Right renal cortex interstitium (tissue), 3 donors: ENCODE data around the gene CHRNA4. TPM values are rescaled to one million over a fixed set of nuclear protein-coding genes. Genes with fewer than 3 reads are reported as not detected.

Experiments used
- DNase-seq, 3 donors: peaks; one replicate each; pipeline ENCODE4 v3.0.0-alpha.2; 2013; ENCODE audit warnings: low read depth in 3 of 3, low spot score in 2 of 3
- polyA plus RNA-seq, 3 donors: library from polyadenylated mRNA; unstranded; fragments of 120-200 nt; gene quantifications; one replicate each; pipeline ENCODE4 v1.2.1, GENCODE V29; 2013; ENCODE audit not compliant: insufficient read length in 3 of 3

CHRNA4 gene
- polyA plus RNA-seq, 3 donors: 5.0 to 8.1 (median 6.8) TPM

GRCh38 chr20:63365601-63366389, 4.6 kb upstream of the CHRNA4 start:
- no peak for DNase-seq

DNA sequence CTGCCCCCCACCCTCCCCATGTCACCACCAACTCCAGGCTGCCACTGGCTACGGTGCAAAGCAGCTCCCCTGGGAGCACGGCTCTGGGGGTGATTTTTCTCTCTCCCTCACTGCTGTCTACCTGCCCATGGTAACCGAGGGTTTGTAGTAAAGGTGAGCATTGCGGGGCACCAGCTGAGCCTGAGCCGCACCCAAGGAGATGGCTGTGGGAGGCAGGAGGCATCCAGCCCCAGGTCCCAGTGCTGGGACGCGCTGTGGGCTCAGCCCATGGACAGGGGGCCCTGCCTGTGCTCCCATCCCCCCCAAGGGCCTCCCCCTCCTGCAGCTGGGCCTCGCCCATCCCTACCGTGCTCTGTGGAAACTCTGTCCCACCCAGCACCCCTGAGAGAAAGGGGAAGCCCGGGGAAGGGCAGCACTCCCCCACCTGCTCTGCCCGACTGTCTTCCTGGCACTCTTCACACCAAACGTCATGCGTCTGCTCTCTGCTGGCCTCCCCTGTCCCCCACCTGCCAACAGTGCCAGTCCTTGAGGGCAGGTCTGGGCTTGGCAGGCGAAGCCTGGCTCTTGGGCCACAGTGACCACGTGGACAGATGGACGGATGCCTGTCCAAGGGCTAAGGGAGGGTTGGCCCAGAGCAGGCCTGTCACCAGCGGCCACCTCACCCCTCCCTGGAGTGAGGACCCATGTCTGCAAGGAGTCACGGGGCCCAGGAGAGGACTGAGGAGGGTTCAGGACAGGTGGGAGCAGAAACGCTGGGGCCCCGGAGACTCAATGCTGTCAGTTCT, 3.8 kb upstream of the CHRNA4 start:
- no peak for DNase-seq

GRCh38 chr20:63363981-63364561, 2.9 kb upstream of the CHRNA4 start:
- DNase-seq: no peak

DNA sequence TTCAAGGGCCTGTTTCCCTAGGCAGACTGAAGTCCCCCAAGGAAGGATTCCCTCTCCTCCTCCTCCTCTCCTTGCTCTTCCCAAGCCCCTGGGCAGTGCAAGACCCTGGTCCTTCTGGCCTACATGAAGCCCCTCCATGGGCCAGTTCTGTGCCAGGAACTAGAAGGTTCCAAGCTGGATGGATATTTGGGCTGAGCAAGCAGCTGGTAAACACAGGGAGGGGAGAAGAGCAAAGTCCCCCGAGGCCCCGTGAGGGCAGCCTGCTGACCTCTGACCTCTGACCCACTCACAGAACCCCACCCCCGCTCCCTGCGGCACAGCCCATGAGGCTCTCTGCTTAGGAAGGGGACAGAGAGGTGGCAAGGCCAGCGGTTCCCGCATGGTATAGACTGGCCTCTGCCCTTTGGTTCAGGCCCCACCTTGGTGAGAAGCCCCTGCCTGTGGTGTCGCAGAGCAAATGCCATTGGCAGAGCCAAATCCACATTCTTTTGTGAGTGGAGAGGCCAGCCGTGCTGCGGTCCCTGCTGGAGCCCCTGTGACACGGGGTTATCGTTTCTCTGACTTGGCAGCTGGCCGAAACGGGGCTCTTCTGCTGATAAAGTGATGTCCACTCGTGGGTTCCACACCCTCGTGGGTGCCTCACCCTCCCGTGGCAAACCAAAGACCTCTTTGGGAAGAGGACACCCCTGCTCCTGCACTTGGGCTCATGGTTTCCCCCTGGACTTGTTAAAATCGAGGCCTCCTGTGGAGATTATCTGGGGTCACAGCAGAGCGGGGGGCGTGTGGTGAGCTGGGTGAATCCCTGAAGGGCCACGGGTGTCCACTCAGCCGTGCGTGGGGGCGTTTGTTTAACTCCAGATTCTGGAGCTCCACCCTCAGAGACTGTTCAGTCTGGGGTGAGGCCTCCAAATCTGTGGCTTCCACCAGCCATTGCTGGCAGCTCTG, 2.1 kb upstream of the CHRNA4 start:
- DNase-seq: no peak

- DNase-seq: no peak
Measured at GRCh38 chr20:63362436-63363009, 1.4 kb upstream of the CHRNA4 start.

DNA sequence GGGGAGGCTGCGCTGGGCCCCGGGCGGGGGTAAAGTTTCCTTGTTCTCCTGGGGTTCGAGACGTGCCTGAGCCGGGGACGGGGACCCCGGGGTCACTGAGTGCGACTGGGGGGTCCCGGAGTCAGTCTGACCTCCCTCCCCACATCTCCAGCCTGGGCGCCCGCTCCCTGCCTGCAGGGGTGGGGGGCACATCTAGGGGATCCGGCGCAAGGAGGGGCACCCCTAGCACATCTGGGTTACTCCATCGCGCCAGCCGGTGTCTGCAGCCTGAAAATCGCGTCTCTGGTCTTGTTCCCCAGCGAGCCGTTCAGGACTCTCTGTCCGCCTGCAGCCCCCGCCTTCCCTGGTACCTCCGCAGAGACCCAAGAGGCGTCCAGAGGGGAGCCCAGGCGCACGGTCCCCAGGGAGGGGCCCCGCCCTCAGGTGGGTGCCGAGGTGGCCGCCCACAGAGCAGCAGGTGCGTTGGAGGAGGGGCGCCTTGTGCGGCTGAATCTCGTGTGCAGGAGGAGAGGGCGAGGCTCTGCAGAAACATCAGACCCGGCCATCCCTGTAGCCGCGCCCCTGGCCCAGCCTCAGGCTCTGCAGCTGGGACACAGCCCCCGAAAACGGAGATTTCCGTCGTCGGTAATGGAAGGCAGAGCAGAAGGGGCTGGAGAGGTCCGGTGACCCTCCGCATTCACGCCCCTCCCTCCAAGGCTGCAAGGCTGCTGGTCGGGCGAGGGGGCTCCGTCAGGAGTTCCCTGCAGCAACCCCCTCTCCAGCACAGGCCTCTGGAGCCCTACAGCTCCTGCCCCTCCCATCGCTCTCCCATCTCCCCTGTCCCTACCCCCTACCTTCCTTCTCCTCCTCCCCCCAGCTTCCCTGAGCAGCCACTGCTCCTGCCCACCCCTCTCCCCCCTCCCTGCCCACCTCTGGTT, 628 bp upstream of the CHRNA4 start:
- no peak for DNase-seq

- no peak for DNase-seq
Measured at GRCh38 chr20:63359937-63360849, 956 bp downstream of the CHRNA4 start.

DNA sequence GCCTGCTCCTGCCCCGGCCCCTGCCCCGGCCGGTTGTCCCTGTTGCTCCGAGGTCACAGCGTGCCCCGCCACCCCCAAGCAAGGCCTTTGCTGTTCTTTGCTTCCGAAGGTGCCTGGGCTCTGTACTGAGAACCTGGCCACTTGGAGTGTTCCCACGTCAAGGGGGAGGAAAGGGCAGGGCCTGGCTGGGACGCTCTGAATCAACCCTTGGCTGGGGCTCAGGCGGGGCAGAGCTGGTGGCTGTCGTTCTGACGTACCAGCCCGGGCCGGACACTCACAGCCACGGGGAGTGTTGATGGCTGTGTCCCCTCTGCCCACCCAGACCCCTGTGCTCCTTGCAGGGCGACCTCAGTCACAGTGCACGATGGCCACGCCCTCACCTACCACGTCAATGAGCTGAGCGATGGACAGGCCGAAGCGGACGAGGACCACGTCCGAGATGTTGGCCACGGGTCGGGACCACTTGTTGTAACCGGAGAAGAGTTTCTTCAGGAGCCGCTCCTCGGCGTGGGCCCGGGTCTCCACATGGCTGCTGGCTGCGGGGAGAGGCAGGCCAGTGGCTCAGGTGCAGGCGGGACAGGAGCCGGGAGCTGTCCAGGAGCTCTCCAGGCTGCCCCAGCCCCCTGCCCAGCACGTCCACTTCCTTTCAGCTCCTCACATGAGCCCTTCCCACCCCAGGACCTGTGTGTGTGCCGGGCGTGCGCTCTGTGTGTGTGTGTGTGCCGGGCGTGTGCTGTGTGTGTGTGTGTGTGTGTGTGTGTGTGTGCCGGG, 1.8 kb downstream of the CHRNA4 start:
- DNase-seq: no peak

- DNase-seq: no peak
Measured at GRCh38 chr20:63357921-63358905, 2.9 kb downstream of the CHRNA4 start.

DNA sequence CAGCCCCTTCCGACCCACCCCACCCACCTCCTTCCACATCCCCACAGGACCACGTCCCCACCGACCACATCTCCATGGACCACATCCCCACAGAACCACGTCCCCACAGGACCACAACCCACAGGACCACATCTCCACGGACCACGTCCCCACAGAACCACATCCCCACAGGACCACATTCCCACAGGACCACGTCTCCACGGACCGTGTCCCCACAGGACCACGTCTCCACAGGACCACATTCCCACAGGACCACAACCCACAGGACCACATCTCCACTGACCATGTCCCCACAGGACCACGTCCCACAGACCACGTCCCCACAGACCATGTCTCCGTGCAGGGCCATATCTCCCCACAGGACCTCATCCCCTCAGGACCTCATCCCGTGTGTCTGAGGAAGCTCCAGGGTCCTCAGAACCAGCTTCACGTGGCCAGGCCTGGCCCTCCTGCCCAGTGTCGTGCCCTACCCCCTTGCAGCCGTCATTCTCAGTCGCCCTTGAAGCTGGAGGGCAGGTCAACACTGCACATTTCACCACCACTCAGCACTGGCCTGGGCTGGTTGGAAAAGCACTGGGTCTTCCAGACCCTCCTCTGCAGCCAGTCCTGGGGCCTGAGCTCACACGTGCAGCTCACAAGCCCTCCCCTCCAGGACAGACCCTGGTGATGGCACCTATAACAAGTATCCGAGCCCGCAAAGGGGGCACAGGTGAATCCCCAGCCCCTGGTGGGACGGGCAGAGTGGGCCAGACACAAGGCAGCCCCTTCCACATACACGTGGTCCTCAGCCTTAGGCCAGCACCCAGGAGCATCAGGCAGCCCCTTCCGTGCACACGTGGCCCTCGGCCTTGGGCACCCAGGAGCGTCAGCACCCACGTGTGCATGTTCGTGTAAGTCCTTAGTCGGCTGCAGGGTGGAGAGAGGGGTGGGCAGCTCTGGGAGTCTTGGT, 3.9 kb downstream of the CHRNA4 start:
- no peak for DNase-seq

- no peak for DNase-seq
Measured at GRCh38 chr20:63356511-63356910, 4.6 kb downstream of the CHRNA4 start.

DNA sequence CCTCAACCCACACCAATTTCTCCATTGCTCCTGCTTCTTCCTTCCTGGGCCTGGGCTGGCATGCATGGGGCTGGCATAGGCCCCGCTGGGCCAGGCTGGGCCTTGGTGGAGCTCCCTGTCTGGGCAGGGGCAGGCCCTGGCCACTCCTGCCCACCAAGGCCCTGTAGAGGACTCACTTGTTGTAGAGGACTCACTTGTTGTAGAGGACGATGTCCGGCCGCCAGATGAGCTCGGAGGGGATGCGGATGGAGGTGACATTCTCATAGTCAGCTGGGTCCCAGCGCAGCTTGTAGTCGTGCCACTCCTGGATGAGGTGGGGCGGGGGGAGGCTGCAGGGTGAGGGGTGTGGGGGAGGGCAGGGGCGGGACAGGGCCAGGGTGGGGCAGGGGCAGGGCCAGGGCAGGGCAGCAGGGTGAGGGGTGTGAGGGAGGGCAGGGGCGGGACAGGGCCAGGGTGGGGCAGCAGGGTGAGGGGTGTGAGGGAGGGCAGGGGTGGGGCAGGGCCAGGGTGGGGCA, 5.3 kb downstream of the CHRNA4 start:
- DNase-seq: no peak

- DNase-seq: no peak
Measured at GRCh38 chr20:63354636-63355350, 6.4 kb downstream of the CHRNA4 start.

- no peak for DNase-seq
Measured at GRCh38 chr20:63352811-63353221, 8.3 kb downstream of the CHRNA4 start.
